HepG2 (cell line): ENCODE measurements around the gene YPEL4. TPM values are rescaled to one million over a fixed set of nuclear protein-coding genes. Genes with fewer than 3 reads are reported as not detected.

Experiments
- HNRNPL ChIP-seq: fragments of 200-400 bp; formaldehyde crosslinking; IDR thresholded peaks from 2 replicates; pipeline ENCODE4 v1.6.1; 2017; ENCODE audit warnings: mild to moderate bottlenecking, low read depth, low read length
- KAT8 ChIP-seq: IDR thresholded peaks from 2 replicates; pipeline ENCODE4 v1.6.1; 2016; ENCODE audit warnings: missing genetic modification reagents, missing compliant biosample characterization
- LCORL ChIP-seq, 2 experiments: fragments of 450-650 bp in 1 of 2; sonication (generic) in 1 of 2; formaldehyde crosslinking in 1 of 2; IDR thresholded peaks; 2 replicates each; pipeline versions ENCODE4 v1.5.0 to v1.6.1; 2017 to 2020; ENCODE audit warnings: antibody characterized with exemption in 1 of 2, missing genetic modification reagents in 1 of 2
- PHF21A ChIP-seq: sonication (generic); formaldehyde crosslinking; IDR thresholded peaks from 2 replicates; pipeline ENCODE4 v1.5.0; 2020; ENCODE audit warnings: mild to moderate bottlenecking, missing genetic modification reagents
- SOX13 ChIP-seq, 3 experiments: fragments of 450-650 bp in 1 of 3; sonication (generic) in 1 of 3; formaldehyde crosslinking in 1 of 3; IDR thresholded peaks in 2 of 3; conservative IDR thresholded peaks in 1 of 3; 2 replicates each; pipeline versions ENCODE4 v1.5.0 to v1.6.1; 2016 to 2020; ENCODE audit warnings: antibody characterized with exemption in 1 of 3, mild to moderate bottlenecking in 1 of 3, missing compliant biosample characterization in 1 of 3, missing genetic modification reagents in 1 of 3, moderate library complexity in 1 of 3
- SP140L ChIP-seq: sonication (generic); formaldehyde crosslinking; IDR thresholded peaks from 2 replicates; pipeline ENCODE4 v1.4.0; 2020; ENCODE audit warnings: missing genetic modification reagents, borderline replicate concordance
- ZBTB40 ChIP-seq, 2 experiments: fragments of 450-650 bp in 1 of 2; sonication (generic) in 1 of 2; formaldehyde crosslinking in 1 of 2; IDR thresholded peaks; 2 replicates each; pipeline versions ENCODE4 v1.6.1 to v1.8.0; 2016 to 2022; ENCODE audit warnings: antibody characterized with exemption in 1 of 2, mild to moderate bottlenecking in 1 of 2, missing genetic modification reagents in 1 of 2
- ZMYM3 ChIP-seq: sonication (generic); formaldehyde crosslinking; IDR thresholded peaks from 2 replicates; pipeline ENCODE4 v1.5.1; 2020; ENCODE audit warnings: mild to moderate bottlenecking, missing genetic modification reagents
- polyA plus RNA-seq, 8 experiments: library from polyadenylated mRNA; depleted of rRNA in 3 of 8; stranded (reverse) in 7 of 8; unstranded in 1 of 8; fragments of >200 nt; fragmentation: Illumina TruSeq in 4 of 8; extraction: Trizol in 4 of 8; gene quantifications; 2 replicates each; pipeline versions ENCODE4 v1.2.1 to v1.2.3, GENCODE V29; 2011 to 2016; ENCODE audit warnings: low read depth in 4 of 8, missing spikeins in 1 of 8, mixed read lengths in 1 of 8; ENCODE audit not compliant: insufficient read depth in 1 of 8
- total RNA-seq, 5 experiments: library from RNA; depleted of rRNA; stranded (reverse); fragments of >200 nt; fragmentation: Illumina TruSeq; extraction: Trizol; gene quantifications; 2 replicates each; pipeline ENCODE4 v1.2.3, GENCODE V29; 2016; ENCODE audit warnings: low read depth in 1 of 5
- TF ChIP-seq, protein P1 (sequence below): sonication (generic); formaldehyde crosslinking; IDR thresholded peaks from 2 replicates; pipeline ENCODE4 v1.4.0; 2020; ENCODE audit warnings: mild to moderate bottlenecking, missing genetic modification reagents

The YPEL4 gene
- total and polyA plus RNA-seq, 2 of the 13 experiments (the other 11 are each of a cell fraction or from before 2014, with no cell fraction given): 0.04 TPM; not detected in 1

DNA sequence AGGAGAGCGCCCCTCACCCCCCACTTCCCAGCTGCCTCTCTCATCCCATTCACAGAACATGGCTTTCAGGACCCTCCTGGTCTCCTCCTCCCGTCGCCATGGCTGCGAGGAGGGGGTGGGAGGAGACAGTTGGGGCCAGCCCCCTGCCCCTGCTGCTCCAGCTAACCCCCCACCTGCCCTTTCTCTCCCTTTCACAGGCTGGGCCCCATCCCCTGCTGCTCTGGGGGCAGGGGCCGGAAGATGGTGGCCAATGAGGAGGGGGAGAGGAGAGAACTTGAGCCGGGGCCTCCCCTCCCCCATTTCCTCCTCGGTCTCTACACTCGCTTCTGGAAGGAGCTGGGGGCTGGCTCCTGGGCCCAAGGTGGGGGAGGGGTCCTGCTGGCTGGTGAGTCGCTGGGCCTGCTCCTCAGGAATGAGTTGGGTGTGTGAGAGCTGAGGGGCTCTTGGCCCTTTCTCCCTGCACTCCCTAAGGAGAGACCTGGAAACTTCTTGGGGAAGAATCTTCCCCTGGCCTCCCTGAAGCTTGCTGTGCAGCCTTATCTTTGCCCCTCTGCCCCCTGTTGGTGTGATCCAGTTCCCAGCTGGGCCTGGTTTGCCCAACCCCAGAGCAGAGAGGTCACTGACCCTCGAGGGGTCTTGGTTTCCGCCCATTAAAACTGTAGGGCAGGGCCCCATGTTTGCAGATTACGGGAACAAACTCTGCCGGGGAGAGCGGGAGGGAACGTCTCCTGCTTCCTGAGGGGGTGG is 10.2 kb downstream of the YPEL4 start (continued):
- TF ChIP-seq HNRNPL (no peak), ZBTB40 (IDR thresholded peaks at IDR 0.05) (no peak), ZBTB40 (CRISPR knock-in tag; IDR thresholded peaks at IDR 0.05) (peak; percentile 42; the same call in 1 of the 2 replicates), SOX13 (IDR thresholded peaks at IDR 0.05) (no peak), SOX13 (CRISPR knock-in tag; conservative IDR thresholded peaks at IDR 0.05 in 1 of 2, IDR thresholded peaks at IDR 0.05 in 1 of 2) (peak in 1 of 2 experiments; percentile 34; a peak in 1 of 4 replicates), ZMYM3 (peak; percentile 57), KAT8 (CRISPR knock-in tag) (peak; percentile 29), LCORL (IDR thresholded peaks at IDR 0.05) (no peak), LCORL (CRISPR knock-in tag; IDR thresholded peaks at IDR 0.05) (peak; percentile 42; the same call in 1 of the 2 replicates), PHF21A (CRISPR knock-in tag) (peak; percentile 70), SP140L (CRISPR knock-in tag) (no peak)
- TF ChIP-seq, protein P1, sequence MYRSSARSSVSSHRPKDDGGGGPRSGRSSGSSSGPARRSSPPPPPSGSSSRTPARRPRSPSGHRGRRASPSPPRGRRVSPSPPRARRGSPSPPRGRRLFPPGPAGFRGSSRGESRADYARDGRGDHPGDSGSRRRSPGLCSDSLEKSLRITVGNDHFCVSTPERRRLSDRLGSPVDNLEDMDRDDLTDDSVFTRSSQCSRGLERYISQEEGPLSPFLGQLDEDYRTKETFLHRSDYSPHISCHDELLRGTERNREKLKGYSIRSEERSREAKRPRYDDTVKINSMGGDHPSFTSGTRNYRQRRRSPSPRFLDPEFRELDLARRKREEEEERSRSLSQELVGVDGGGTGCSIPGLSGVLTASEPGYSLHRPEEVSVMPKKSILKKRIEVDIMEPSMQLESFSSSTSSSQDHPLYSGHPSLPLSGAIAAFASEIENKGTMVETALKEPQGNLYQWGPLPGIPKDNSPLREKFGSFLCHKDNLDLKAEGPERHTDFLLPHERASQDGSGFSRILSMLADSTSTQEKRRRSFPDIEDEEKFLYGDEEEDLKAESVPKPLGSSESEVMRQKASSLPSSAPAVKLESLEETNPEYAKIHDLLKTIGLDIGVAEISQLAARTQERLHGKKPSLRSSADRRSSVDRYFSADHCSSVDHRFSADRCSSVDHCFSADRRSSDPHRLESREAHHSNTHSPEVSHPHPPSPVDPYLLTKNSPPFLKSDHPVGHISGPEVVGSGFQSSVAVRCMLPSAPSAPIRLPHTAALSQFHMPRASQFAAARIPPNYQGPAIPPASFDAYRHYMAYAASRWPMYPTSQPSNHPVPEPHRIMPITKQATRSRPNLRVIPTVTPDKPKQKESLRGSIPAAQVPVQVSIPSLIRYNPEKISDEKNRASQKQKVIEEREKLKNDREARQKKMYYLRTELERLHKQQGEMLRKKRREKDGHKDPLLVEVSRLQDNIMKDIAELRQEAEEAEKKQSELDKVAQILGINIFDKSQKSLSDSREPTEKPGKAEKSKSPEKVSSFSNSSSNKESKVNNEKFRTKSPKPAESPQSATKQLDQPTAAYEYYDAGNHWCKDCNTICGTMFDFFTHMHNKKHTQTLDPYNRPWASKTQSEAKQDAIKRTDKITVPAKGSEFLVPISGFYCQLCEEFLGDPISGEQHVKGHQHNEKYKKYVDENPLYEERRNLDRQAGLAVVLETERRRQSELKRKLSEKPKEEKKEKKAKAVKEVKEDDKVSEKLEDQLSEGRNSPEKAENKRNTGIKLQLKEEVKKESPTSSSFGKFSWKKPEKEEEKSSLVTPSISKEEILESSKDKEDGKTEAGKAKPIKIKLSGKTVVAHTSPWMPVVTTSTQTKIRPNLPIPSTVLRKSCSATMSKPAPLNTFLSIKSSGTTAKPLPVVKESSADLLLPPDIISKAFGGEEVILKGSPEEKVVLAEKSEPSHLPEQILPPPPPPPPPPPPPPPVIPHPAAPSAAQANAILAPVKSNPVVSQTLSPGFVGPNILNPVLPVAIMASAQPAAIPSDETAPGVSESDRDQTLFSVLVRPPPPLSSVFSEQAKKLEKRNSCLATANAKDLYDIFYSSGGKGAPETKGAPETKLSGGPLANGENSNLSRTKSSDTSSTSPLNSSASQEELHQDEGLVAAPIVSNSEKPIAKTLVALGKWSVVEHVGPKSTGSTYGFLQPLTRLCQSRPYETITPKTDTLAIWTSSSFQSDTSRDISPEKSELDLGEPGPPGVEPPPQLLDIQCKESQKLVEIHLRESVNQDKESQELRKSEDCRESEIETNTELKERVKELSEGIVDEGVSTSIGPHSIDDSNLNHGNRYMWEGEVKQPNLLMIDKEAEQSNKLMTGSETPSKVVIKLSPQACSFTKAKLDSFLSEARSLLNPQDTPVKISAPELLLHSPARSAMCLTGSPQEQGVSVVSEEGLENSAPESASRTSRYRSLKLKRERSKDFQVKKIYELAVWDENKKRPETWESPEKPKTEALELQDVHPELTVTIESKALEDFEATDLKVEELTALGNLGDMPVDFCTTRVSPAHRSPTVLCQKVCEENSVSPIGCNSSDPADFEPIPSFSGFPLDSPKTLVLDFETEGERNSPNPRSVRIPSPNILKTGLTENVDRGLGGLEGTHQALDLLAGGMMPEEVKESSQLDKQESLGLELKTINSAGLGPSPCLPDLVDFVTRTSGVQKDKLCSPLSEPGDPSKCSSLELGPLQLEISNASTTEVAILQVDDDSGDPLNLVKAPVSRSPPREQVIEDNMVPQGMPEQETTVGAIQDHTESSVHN: no peak
